ENCODE results near the gene ATP2B2. TPM values are rescaled to one million over a fixed set of nuclear protein-coding genes. Genes with fewer than 3 reads are reported as not detected.

Gene ATP2B2
- total and polyA plus RNA-seq, 2 donors from 2014 or later = 0.19 to 0.22 TPM

- no peak overlapping the region for H3K9ac ChIP-seq (ENCODE audit: low read length in 3 of 3)
- intact Hi-C loops (cut with DNase I) = no loop called here
- no peak for FAIRE-seq
- H3K27ac ChIP-seq (ENCODE audit: low read depth in 2 of 2, low read length in 2 of 2) = no peak overlapping the region
- H3K4me1 ChIP-seq (ENCODE audit: control insufficient read depth in 2 of 3, insufficient read depth in 2 of 3, low read depth in 1 of 3, low read length in 3 of 3) = peaks cover 0 to 7% (median 5%) of the 10 kb centered on the region in 3 donors
- no peaks in the 10 kb centered on the region for H3K27me3 ChIP-seq (ENCODE audit: control insufficient read depth, insufficient read depth, low read length)
- no peak for TF ChIP-seq CTCF (IDR thresholded peaks at IDR 0.05; ENCODE audit: borderline replicate concordance, extremely low read depth, insufficient read depth)
- peaks cover 2 to 40% (median 21%) of the 10 kb centered on the region in 3 donors for H3K36me3 ChIP-seq (ENCODE audit: control insufficient read depth in 2 of 3, insufficient read depth in 3 of 3, low read length in 3 of 3)
- DNase-seq = no peak
- no peaks in the 10 kb centered on the region for H3K9me3 ChIP-seq (ENCODE audit: control insufficient read depth in 2 of 3, insufficient read depth in 1 of 3, low read length in 3 of 3)
- H3K4me3 ChIP-seq (ENCODE audit: low read length in 3 of 3) = no peak overlapping the region
Measured at GRCh38 chr3:10274601-10275000, 230.8 kb downstream of the ATP2B2 start.

Small RNAs within 50 kb of the gene (microRNA-seq; reads per million reads assigned to microRNA genes)
- not detected for gene MIR378B
- not detected for gene MIR885

Other genes with a start within 250 kb of the ATP2B2 start
- gene GHRL, start 212.6 kb downstream of the ATP2B2 start, total RNA-seq = 1.2 TPM
- gene GHRL, start 212.6 kb downstream of the ATP2B2 start, polyA plus RNA-seq (ENCODE audit: insufficient read depth, low read depth, low replicate concordance) = 0.73 TPM
- 81.2 TPM for gene SEC13, start 184.5 kb downstream of the ATP2B2 start, total RNA-seq
- gene SEC13, start 184.5 kb downstream of the ATP2B2 start, polyA plus RNA-seq (ENCODE audit: insufficient read depth, low read depth, low replicate concordance) = 136 TPM

All from kidney (tissue), 14 donors.